ENCODE data around the gene TMEM14C. TPM values are rescaled to one million over a fixed set of nuclear protein-coding genes. Genes with fewer than 3 reads are reported as not detected.
"Not testable (repeated sequence)": the region's sequence is repeated elsewhere in the genome, so short reads cannot be mapped to it uniquely, and the experiment has no call there.

The TMEM14C gene
- total RNA-seq, 4 donors from 2014 or later = 87.9 to 136 (median 116) TPM

DNA sequence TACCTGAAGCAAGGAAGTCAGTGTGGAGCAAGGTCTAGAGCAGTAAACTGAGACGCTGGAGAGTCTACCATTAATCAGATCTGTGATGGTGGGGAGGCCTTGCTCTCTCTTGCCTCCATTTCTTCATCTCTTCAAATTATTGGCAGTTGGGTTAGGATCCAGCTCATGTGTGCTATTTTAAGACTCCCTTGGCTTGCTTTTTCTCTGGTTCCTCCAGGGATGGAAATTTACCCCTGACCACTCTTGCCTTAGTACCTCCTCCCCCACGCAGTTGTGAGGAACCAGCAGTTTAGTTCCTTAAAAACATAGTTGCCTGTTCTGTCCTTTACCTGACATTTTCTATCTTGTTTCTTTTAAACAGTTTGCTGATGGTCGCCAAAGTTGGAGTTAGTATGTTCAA lies 7.4 kb downstream of the TMEM14C start:
- H3K36me3 ChIP-seq = peaks cover 0 to 85% (median 2%) of the 10 kb centered on the region in 3 donors
- WGBS, 2 donors = 79 to 85% methylated on average over 3 of the region's 3 CpGs

DNA sequence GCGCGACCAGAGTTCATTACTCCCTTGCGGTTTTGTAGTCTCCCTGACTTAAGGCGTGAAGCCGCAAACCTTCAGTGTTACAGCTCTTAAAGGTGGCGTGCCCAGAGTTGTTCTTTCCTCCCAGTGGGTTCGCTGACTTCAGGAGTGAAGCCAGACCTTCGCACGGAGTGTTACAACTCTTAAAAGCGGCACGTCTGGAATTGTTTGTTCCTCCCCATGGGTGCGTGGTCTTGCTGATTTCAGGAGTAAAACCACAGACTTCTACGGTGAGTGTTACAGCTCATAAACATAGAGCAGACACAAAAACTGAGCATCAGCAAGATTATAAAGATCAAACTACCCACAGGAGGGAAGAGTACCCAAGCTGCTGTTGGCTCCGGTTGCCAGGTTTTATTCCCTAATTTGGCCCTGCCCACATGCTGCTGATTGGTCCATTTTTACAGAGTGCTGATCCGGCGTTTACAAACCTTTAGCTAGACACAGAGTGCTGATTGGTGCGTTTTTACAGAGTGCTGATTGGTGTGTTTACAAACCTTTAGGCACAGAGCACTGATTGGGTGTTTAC lies 10.4 kb downstream of the TMEM14C start:
- DNase-seq (ENCODE audit: low spot score in 2 of 2) = no peak
- no peak overlapping the region for H3K4me3 ChIP-seq

More for the DNA sequence above, 7.4 kb downstream of the TMEM14C start:
- no peak for DNase-seq (ENCODE audit: low spot score in 2 of 2)
- no peak overlapping the region for H3K27ac ChIP-seq
- peaks cover 0 to 12% (median under 1%) of the 10 kb centered on the region in 4 donors for H3K4me1 ChIP-seq
- no peak overlapping the region for H3K4me3 ChIP-seq
- no peak for TF ChIP-seq POLR2A (IDR thresholded peaks at IDR 0.05)
- TF ChIP-seq, protein P1, sequence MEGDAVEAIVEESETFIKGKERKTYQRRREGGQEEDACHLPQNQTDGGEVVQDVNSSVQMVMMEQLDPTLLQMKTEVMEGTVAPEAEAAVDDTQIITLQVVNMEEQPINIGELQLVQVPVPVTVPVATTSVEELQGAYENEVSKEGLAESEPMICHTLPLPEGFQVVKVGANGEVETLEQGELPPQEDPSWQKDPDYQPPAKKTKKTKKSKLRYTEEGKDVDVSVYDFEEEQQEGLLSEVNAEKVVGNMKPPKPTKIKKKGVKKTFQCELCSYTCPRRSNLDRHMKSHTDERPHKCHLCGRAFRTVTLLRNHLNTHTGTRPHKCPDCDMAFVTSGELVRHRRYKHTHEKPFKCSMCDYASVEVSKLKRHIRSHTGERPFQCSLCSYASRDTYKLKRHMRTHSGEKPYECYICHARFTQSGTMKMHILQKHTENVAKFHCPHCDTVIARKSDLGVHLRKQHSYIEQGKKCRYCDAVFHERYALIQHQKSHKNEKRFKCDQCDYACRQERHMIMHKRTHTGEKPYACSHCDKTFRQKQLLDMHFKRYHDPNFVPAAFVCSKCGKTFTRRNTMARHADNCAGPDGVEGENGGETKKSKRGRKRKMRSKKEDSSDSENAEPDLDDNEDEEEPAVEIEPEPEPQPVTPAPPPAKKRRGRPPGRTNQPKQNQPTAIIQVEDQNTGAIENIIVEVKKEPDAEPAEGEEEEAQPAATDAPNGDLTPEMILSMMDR (IDR thresholded peaks at IDR 0.05) = no peak
- TF ChIP-seq EP300 (IDR thresholded peaks at IDR 0.05) = no peak
- H3K27me3 ChIP-seq = no peaks in the 10 kb centered on the region
- no peaks in the 10 kb centered on the region for H3K9me3 ChIP-seq

DNA sequence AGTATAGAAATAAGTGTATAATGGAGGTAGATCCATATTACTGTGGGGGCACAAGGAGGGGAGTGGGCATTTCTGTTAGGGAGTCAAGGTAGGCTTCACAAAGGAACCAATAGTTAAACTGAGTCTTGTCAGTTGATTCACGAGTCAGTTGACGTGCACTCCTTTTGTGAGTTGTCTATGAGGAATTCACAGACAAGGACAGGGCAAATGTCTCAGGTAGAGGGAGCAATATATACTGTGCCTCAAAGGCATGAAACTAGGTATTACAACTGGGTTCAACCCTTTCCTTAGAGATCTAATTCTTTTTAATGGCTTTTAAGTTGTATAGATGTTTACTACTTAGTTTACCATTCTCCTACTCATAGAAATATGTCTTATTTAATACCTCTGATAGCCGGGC lies 11.0 kb downstream of the TMEM14C start:
- H3K9me3 ChIP-seq = no peaks in the 10 kb centered on the region
- H3K4me3 ChIP-seq = no peak overlapping the region
- H3K27me3 ChIP-seq = no peaks in the 10 kb centered on the region
- 94 to 100% methylated on average over 3 of the region's 3 CpGs for WGBS, 2 donors
- DNase-seq (ENCODE audit: low spot score in 2 of 2) = no peak
- H3K4me1 ChIP-seq = no peaks in the 10 kb centered on the region
- TF ChIP-seq POLR2A (IDR thresholded peaks at IDR 0.05) (no peak), EP300 (IDR thresholded peaks at IDR 0.05) (no peak)
- TF ChIP-seq, protein P1 (IDR thresholded peaks at IDR 0.05) = no peak
- H3K27ac ChIP-seq = no peak overlapping the region
- peaks cover 0 to 49% (median 2%) of the 10 kb centered on the region in 3 donors for H3K36me3 ChIP-seq

More for the DNA sequence above, 10.4 kb downstream of the TMEM14C start:
- Histone ChIP-seq H3K36me3 (peaks cover 0 to 55% (median 2%) of the 10 kb centered on the region in 3 donors), H3K27me3 (no peaks in the 10 kb centered on the region), H3K9me3 (no peaks in the 10 kb centered on the region), H3K27ac (no peak overlapping the region), H3K4me1 (no peaks in the 10 kb centered on the region)
- WGBS, 2 donors = 64 to 75% methylated on average over 16 to 17 of the region's 17 CpGs
- TF ChIP-seq, protein P1 (IDR thresholded peaks at IDR 0.05) = no peak
- TF ChIP-seq EP300 (IDR thresholded peaks at IDR 0.05) (no peak), POLR2A (IDR thresholded peaks at IDR 0.05) (no peak)

DNA sequence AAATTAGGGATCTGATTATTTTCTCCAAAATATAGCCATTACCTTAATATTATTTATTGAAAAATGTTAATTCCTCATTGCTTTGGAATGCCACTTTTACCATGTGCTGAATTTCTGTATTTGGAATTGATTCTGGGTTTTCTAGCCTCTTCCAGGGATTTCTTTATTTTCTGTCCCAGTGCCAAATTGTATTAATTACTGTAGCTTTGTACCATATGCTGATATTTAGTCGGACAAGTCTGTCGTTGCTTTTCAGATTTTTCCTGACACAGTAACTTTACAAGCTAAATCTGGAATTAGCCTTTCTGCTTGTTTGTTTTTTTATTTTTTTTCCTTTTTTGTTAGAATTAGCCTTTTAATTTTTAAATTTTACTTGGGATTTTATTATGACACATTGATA lies 13.9 kb downstream of the TMEM14C start:
- WGBS, 2 donors = 86 to 88% methylated on average over 2 of the region's 2 CpGs
- no peak for DNase-seq (ENCODE audit: low spot score in 2 of 2)
- Histone ChIP-seq H3K9me3 (no peaks in the 10 kb centered on the region), H3K27me3 (no peaks in the 10 kb centered on the region), H3K4me3 (no peak overlapping the region), H3K27ac (no peak overlapping the region), H3K36me3 (peaks cover 0 to 30% (median 0%) of the 10 kb centered on the region in 3 donors), H3K4me1 (no peaks in the 10 kb centered on the region)
- TF ChIP-seq EP300 (IDR thresholded peaks at IDR 0.05) = no peak
- TF ChIP-seq, protein P1 (IDR thresholded peaks at IDR 0.05) = no peak
- no peak for TF ChIP-seq POLR2A (IDR thresholded peaks at IDR 0.05)

DNA sequence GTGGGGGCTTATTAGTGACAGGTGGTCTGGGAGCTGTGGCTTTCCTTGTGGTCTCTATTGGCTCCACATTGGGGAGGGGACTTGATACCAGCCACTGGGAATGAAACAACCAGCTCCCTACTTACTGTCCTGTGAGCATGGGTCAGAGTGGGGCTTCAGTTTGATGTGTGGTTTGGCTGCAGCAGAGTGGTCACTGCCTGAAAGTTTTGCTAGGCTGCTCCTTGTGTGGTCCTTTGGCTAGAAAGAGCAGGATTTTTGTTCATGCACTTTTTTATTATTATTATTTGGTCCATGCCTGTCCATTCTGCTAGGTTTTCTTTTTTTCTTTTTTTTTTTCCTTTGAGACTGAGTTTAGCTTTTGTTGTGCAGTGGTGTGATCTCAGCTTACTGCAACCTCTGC lies 17.2 kb downstream of the TMEM14C start:
- Histone ChIP-seq H3K4me3 (no peak overlapping the region), H3K36me3 (peaks cover 0 to 31% (median 0%) of the 10 kb centered on the region in 3 donors), H3K9me3 (no peaks in the 10 kb centered on the region), H3K4me1 (no peaks in the 10 kb centered on the region), H3K27me3 (no peaks in the 10 kb centered on the region), H3K27ac (no peak overlapping the region)
- TF ChIP-seq, protein P1 (IDR thresholded peaks at IDR 0.05) = no peak
- no peak for TF ChIP-seq EP300 (IDR thresholded peaks at IDR 0.05)
- no peak for TF ChIP-seq POLR2A (IDR thresholded peaks at IDR 0.05)
- no peak for DNase-seq (ENCODE audit: low spot score in 2 of 2)

DNA sequence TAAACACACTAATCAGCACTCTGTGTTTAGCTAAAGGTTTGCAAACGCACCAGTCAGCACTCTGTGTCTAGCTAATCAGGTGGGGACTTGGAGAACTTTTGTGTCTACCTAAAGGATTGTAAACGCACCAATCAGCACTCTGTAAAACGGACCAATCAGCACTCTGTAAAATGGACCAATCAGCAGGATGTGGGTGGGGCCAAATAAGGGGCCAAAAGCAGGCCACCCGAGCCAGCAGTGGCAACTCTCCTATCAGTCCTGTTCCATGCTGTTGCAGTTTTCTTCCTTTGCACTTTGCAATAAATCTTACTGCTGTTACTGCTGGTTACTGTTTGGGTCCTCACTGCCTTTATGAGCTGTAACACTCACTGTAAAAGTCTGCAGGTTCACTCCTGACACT lies 18.8 kb downstream of the TMEM14C start:
- not testable (repeated sequence) for DNase-seq (ENCODE audit: low spot score in 2 of 2); H3K9me3 ChIP-seq; H3K27ac ChIP-seq; H3K4me3 ChIP-seq; H3K27me3 ChIP-seq; H3K4me1 ChIP-seq
- 85 to 97% methylated on average over 4 of the region's 4 CpGs for WGBS, 2 donors
- H3K36me3 ChIP-seq = peaks cover 0 to 34% (median 0%) of the 10 kb centered on the region in 3 donors

Data from tibial nerve (tissue), 4 donors.